GM08714 (cell line): Measurements from ENCODE around the gene SHOX.
"Not testable (repeated sequence)": the region's sequence is repeated elsewhere in the genome, so short reads cannot be mapped to it uniquely, and the experiment has no call there.

Source experiments
- H3K4me3 ChIP-seq: fragments of 200-500 bp; sonication (Bioruptor generic); 2 replicates; pipeline ENCODE4 v1.5.1; 2014; ENCODE audit warnings: mild to moderate bottlenecking, low read length, inconsistent platforms
- ZNF274 ChIP-seq: IDR thresholded peaks from 2 replicates; pipeline ENCODE4 v1.6.1; 2012; ENCODE audit warnings: mild to moderate bottlenecking, low read depth, low read length

Gene SHOX

DNA sequence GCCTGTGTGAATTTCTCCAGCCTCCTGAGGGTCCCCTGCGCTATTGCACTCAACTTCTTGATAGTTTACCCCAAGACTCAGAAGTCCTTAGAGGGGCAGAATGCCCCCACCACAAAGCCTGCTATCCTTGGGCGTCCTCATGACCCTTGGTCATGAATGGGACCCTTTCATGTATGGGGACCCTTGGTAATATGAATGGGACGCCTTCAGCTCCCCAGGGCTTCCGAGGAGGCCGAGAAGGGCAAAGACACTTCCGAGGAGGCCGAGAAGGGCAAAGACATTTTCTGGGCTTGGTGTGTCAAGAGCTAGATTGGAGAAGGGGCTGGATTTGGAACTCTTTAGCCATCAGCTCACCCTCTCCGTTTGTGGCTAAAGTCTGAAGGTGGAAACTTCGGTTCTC, 8.6 kb downstream of the SHOX start:
- H3K4me3 ChIP-seq: no peak overlapping the region
- no peak for TF ChIP-seq ZNF274

DNA sequence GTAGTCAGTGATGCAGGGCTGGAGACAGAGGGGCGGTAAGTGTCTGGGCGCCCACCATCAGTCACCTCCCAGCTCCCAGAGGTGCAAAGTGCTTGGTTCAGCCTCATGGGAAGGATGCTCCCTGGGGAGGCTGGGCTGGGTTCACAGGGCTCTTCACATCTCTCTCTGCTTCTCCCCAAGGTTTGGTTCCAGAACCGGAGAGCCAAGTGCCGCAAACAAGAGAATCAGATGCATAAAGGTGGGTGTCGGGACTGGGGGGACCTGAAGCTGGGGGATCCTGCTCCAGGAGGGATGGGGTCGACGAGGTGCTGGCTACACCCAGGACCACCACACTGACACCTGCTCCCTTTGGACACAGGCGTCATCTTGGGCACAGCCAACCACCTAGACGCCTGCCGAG, 10.1 kb downstream of the SHOX start:
- TF ChIP-seq ZNF274: no peak

DNA sequence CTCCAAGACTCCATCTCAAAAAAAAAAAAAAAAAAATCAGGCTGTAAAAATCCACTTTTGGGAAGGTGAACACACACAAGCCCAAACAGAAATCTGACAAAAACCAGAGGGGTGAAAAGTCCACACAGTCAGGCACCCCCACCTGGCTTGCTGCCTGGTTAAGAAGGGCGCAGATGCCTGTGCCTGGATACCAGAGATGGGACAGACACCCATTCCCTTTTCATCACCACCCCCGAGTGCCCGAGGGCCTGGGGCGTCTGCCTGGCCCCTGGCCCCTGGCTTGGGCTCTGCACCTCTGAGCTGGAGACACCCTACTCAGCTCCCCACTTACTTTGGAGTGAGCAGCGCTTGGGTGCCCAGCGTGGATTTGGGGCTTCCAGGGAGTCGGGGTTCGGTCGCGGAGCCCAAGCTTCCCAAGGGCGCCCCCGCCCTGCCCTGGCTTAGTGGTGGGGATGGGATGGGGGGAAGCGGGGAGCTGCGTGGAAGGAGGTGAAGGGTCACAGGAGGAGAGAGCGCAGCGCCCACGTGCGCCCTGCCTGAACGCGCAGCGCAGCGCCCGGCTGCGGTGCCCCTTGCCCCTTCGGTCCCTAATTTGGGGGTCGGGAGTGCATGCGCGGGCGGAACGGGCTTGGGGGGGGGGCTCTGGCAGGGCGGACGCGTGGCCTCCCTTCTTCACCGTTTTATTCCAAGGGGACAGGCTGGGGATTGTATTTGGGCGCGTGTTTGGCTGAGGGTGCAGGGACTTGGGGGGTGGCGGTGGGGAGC, 11.3 kb downstream of the SHOX start:
- TF ChIP-seq ZNF274: no peak
- no peak overlapping the region for H3K4me3 ChIP-seq

More for the DNA sequence above, 10.1 kb downstream of the SHOX start:
- no peak overlapping the region for H3K4me3 ChIP-seq

DNA sequence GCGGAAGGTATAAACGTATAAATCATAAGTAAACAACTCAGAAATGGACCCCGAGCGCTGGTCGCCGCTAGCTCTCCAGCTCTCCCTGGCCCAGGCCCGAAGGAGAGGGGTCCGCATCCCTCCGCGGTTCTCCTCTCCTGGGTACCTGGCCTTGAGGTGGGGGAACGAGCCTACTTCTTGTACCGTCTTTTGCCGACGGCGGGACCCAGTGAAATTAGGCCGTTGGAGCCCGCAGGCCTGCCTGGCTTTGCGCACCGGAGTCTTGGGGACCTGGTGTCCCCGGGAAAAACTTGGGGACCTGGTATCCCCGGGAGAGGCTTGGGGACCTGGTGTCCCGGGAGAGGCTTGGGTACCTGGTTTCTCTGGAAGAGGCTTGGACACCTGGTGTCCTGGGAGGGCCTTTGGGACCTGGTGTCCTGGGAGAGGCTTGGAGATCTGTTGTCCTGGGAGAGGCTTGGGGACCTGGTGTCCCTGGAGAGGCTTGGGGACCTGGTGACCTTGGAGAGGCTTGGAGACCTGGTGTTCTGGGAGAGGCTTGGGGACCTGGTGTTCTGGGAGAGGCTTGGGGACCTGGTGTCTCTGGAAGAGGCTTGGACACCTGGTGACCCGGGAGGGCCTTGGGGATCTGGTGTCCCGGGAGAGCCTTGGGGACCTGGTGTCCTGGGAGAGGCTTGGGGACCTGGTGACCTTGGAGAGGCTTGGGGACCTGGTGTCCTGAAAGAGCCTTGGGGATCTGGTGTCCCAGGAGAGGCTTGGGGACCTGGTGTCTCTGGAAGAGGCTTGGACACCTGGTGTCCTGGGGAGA, 12.0 kb downstream of the SHOX start:
- no peak for TF ChIP-seq ZNF274
- no peak overlapping the region for H3K4me3 ChIP-seq

DNA sequence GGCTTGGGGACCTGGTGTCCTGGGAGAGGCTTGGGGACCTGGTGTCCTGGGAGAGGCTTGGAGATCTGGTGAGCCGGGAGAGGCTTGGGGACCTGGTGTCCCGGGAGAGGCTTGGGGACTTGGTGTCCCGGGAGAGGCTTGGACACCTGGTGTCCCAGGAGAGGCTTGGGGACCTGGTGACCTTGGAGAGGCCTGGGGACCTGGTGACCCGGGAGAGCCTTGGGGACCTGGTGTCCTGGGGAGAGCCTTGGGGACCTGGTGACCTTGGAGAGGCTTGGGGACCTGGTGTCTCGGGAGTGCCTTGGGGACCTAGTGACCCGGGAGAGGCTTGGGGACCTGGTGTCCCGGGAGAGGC, 12.6 kb downstream of the SHOX start:
- no peak overlapping the region for H3K4me3 ChIP-seq
- no peak for TF ChIP-seq ZNF274

DNA sequence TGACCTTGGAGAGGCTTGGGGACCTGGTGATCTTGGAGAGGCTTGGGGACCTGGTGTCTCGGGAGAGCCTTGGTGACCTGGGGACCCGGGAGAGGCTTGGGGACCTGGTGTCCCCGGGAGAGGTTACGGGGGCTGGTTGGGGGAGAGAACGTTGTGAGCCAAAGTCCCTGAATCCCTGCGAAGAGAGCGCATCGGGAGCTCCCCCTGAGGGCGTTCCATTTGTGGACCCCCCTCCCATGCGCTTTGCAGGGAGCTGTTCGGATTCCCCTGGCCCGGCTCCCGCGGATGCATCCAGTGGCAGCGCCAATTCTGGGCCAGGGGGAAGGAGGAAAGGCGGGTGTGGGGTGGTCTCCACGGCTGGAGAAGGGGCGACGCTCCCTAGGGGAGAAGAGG, 13.3 kb downstream of the SHOX start:
- no peak overlapping the region for H3K4me3 ChIP-seq
- TF ChIP-seq ZNF274: no peak

DNA sequence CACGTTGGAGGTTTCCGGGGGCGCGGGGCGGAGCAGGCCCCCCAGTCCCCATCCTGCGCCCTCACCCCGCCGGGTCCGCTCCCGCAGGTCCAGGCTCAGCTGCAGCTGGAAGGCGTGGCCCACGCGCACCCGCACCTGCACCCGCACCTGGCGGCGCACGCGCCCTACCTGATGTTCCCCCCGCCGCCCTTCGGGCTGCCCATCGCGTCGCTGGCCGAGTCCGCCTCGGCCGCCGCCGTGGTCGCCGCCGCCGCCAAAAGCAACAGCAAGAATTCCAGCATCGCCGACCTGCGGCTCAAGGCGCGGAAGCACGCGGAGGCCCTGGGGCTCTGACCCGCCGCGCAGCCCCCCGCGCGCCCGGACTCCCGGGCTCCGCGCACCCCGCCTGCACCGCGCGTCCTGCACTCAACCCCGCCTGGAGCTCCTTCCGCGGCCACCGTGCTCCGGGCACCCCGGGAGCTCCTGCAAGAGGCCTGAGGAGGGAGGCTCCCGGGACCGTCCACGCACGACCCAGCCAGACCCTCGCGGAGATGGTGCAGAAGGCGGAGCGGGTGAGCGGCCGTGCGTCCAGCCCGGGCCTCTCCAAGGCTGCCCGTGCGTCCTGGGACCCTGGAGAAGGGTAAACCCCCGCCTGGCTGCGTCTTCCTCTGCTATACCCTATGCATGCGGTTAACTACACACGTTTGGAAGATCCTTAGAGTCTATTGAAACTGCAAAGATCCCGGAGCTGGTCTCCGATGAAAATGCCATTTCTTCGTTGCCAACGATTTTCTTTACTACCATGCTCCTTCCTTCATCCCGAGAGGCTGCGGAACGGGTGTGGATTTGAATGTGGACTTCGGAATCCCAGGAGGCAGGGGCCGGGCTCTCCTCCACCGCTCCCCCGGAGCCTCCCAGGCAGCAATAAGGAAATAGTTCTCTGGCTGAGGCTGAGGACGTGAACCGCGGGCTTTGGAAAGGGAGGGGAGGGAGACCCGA, 14.0 kb downstream of the SHOX start:
- no peak overlapping the region for H3K4me3 ChIP-seq
- no peak for TF ChIP-seq ZNF274

DNA sequence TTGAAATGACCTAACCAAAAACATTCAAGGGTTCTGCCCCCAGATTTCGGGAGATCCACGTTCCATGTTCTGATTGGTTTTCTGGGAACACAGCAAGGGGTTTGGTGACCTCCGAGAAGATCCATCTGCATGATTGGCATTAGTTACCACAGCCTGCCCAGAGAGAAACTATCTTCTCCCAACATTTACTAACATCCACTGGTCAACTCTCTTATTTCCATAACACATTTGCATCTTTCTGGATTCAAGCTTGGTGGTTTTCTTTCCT, 15.6 kb downstream of the SHOX start:
- no peak overlapping the region for H3K4me3 ChIP-seq
- no peak for TF ChIP-seq ZNF274

DNA sequence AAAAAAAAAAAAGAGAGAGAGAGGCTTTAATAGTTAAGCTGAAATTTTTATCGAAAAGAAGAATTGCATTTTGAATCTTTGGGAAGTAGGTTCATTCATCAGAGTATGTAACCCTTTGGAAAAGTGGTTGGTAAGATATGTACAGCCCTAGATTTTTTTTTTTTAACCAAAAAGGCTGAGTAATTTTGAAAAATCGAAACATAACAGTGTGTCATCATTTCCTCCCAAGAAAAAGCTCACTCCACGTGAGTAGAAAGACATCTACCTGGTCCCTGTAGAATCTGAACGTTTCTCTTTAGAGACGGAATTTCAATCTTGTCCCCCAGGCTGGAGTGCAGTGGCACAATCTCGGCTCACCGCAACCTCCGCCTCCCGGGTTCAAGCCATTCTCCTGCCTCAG, 16.2 kb downstream of the SHOX start:
- no peak overlapping the region for H3K4me3 ChIP-seq
- no peak for TF ChIP-seq ZNF274

DNA sequence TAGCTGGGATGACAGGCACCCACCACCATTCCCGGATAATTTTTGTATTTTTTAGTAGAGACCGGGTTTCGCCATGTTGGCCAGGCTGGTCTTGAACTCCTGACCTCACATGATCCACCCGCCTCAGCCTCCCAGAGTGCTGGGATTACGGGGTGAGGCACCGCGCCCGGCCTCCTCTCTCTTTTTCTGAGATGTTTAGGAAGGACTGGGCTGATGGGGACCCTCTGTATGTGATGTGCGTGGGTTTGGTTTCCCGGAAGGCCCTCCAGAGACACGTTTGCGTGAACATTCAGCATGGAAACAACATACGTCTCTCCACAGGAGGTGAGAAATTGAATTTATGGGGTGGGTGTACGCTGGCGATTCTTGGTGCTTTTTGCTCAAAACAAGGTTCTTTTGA, 18.6 kb downstream of the SHOX start:
- H3K4me3 ChIP-seq: no peak overlapping the region
- no peak for TF ChIP-seq ZNF274

DNA sequence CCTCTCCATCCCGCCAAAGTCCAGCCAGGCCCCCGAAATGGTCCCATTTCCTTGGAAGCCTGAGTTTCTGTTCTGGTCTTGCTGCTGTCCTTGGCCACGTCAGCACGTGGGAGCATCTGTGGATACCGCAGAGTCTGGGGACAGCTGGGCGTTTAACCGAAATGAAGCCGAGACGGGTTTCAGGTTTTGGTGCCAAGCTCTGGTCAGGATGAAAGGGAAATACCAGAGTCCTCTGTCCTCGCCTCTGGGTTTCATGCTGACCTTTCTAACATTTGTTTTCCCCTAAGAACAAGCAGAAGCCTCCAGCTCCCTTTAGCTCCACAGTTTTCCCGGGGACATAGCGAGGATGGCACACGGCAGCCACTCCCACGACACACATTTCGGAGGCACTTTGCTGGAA, 19.7 kb downstream of the SHOX start:
- no peak for TF ChIP-seq ZNF274
- H3K4me3 ChIP-seq: no peak overlapping the region

DNA sequence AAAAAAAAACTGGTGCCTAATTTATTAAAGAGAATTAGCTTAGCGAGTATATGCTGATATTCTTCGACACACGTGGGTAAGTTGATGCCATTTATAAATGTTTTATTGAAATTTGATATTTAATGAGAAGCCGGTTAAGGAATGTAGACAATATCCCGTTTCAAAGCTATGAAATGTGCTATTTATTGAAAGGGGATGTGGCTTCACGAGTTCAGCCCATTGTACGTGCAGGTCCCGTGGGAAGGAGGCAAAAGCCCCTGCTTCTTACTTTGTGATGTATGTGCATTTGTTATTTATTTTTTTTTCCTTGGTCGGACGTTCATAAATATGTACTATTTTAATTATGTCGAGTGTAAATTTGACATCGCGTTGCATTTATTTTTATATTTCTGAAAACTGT, 20.2 kb downstream of the SHOX start:
- TF ChIP-seq ZNF274: no peak
- H3K4me3 ChIP-seq: no peak overlapping the region

DNA sequence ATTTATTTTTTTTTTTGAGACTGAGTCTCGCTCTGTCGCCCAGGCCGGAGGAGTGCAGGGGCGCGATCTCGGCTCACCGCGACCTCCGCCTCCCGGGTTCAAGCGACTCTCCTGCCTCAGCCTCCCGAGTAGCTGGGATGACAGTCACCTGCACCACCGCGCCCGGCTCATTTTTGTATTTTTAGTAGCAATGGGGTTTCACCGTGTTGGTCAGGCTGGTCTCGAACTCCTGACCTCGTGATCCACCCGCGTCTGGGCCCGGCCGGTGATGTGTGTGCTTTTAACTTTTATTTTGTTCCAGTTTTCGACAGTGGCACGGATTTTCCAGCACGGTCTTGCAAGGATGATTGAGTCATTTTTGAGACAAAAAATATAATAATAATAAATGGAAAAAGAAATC, 21.3 kb downstream of the SHOX start:
- not testable (repeated sequence) for H3K4me3 ChIP-seq

DNA sequence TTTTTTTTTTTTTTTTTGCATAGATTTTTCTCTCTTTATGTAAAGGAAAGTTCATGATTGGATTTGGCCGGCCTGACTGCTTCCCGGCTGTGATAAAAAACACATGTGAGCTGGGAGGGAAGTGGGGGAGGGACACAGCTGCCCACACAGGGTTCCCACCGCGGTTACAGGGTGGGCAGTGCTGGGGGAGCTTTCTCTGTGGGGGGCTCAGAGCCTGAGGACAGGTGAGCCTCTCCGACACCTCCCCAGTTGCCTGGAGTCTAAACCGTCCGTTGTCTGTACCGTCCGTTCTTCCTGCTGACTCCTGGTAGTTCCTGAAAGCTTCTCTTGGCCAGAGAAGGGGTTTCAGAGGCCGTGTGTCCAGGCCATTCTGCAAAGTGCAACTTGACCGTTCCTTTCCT, 21.8 kb downstream of the SHOX start:
- H3K4me3 ChIP-seq: no peak overlapping the region

DNA sequence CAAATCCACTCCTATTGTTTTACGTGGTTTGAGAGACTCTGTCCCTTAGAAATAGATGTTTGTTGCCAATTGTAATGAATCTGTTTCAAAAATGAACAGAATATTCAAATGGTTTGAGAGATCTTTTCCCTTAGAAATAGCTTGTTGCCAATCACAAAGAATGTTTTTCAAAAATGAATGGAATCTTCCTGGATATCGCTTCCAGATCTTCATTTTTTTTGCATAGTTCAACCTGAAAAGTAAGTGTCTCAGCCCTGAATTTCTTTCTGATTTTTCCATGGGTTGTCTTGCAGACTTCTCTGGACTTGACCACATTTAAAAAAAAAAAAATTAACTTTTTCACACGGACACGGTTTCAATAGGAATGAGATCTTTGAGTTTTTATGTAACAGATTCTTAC, 22.7 kb downstream of the SHOX start:
- H3K4me3 ChIP-seq: no peak overlapping the region
- no peak for TF ChIP-seq ZNF274

More for the DNA sequence above, 21.8 kb downstream of the SHOX start:
- TF ChIP-seq ZNF274: no peak
